Measurements from ENCODE around the gene C2CD4D. TPM values are rescaled to one million over a fixed set of nuclear protein-coding genes. Genes with fewer than 3 reads are reported as not detected.

The C2CD4D gene
- total RNA-seq, 2 experiments from 2014 or later: 1.3 to 1.6 TPM

GRCh38 chr1:151871284-151872030 is 31.8 kb upstream of the C2CD4D start:
- peaks cover 22% of the 10 kb centered on the region for H3K4me1 Mint-ChIP-seq (ENCODE audit: low read depth)
- ChIA-PET CTCF (interaction anchor here (0.9 kb wide), 2 partner anchors 27 to 33 kb away, joined by 3 read pairs; no protein-coding TSS in a partner anchor), POLR2A (no interaction called here)
- H3K27ac Mint-ChIP-seq: no peak overlapping the region
- ATAC-seq (no peak), DNase-seq (no peak)
- peaks cover 16% of the 10 kb centered on the region for H3K36me3 Mint-ChIP-seq (ENCODE audit: low read depth)
- H3K27me3 Mint-ChIP-seq: no peaks in the 10 kb centered on the region
- TF ChIP-seq CTCF (IDR thresholded peaks at IDR 0.05): no peak
- H3K4me3 Mint-ChIP-seq: no peak overlapping the region
- no peaks in the 10 kb centered on the region for H3K9me3 Mint-ChIP-seq
- intact Hi-C loops (cut with micrococcal nuclease): no loop called here

DNA sequence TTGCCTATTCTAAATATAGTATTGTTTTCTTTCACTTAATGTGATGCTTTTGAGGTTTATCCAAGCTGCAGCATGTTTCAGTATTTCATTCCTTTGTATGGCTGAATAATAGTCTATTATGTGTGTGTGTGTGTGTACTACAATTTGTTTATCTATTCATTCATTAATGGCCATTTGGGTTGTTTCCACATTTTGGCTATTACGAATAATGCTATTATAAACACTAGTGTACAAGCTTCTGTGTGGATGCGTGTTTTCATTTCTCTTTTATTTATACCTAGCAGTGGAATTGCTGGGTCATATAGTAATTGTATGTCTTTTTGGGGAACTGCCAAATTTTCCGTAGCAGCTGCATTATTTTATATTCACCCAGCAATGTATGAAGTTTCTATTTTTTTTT is 28.9 kb upstream of the C2CD4D start:
- no peak overlapping the region for H3K4me3 Mint-ChIP-seq
- H3K4me1 Mint-ChIP-seq (ENCODE audit: low read depth): peaks cover 9% of the 10 kb centered on the region
- TF ChIP-seq CTCF (IDR thresholded peaks at IDR 0.05): no peak
- H3K27me3 Mint-ChIP-seq: no peaks in the 10 kb centered on the region
- H3K36me3 Mint-ChIP-seq (ENCODE audit: low read depth): no peaks in the 10 kb centered on the region
- ChIA-PET CTCF (no interaction called here), POLR2A (no interaction called here)
- H3K9me3 Mint-ChIP-seq: no peaks in the 10 kb centered on the region
- DNase-seq: no peak
- intact Hi-C loops (cut with micrococcal nuclease): no loop called here
- no peak overlapping the region for H3K27ac Mint-ChIP-seq
- ATAC-seq: no peak

GRCh38 chr1:151867765-151868411 is 28.3 kb upstream of the C2CD4D start:
- ATAC-seq (peak; percentile 53), DNase-seq (peak; percentile 18)
- CTCF ChIA-PET: interaction anchor here (0.6 to 0.8 kb wide), 2 partner anchors 14 to 1917 kb away, joined by 3 read pairs; no protein-coding TSS in a partner anchor
- H3K4me1 Mint-ChIP-seq (ENCODE audit: low read depth): peaks cover 9% of the 10 kb centered on the region
- no peaks in the 10 kb centered on the region for H3K27me3 Mint-ChIP-seq
- no peaks in the 10 kb centered on the region for H3K36me3 Mint-ChIP-seq (ENCODE audit: low read depth)
- POLR2A ChIA-PET: no interaction called here
- no peak overlapping the region for H3K27ac Mint-ChIP-seq
- TF ChIP-seq CTCF (IDR thresholded peaks at IDR 0.05): no peak
- intact Hi-C loops (cut with micrococcal nuclease): no loop called here
- H3K9me3 Mint-ChIP-seq: no peaks in the 10 kb centered on the region
- no peak overlapping the region for H3K4me3 Mint-ChIP-seq

- peaks cover 9% of the 10 kb centered on the region for H3K4me1 Mint-ChIP-seq (ENCODE audit: low read depth)
- intact Hi-C loops (cut with micrococcal nuclease): no loop called here
- no peak overlapping the region for H3K4me3 Mint-ChIP-seq
- no peaks in the 10 kb centered on the region for H3K27me3 Mint-ChIP-seq
- POLR2A ChIA-PET: no interaction called here
- no peak for ATAC-seq
- H3K36me3 Mint-ChIP-seq (ENCODE audit: low read depth): no peaks in the 10 kb centered on the region
- CTCF ChIA-PET: interaction anchor here (0.6 to 0.8 kb wide), 2 partner anchors 14 to 1918 kb away, joined by 3 read pairs; no protein-coding TSS in a partner anchor
- H3K9me3 Mint-ChIP-seq: no peaks in the 10 kb centered on the region
- TF ChIP-seq CTCF (IDR thresholded peaks at IDR 0.05): no peak
- no peak for DNase-seq
- no peak overlapping the region for H3K27ac Mint-ChIP-seq
Observed at GRCh38 chr1:151867321-151867720, 27.7 kb upstream of the C2CD4D start.

DNA sequence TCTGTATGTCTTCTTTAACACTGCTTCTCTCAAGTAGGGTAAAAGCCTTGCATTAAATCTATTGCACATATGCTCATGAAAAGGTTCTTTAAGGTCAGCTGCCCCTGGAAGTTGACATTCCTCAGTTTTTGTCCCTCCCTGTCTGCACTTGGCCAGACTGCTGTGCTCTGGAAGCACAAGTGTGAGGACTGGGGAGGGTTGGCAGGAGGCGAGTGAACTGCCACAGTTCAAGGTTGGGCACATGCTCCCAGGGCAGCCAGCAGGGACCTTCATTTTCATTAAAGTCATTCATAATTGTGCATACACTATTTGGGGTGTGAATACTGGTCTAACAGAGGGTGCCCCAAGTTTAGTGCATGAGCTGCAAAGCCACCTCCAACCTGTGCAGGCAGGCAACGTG is 24.8 kb upstream of the C2CD4D start:
- H3K4me1 Mint-ChIP-seq (ENCODE audit: low read depth): peaks cover 9% of the 10 kb centered on the region
- ChIA-PET CTCF (interaction anchor here (0.9 to 1.2 kb wide), 3 partner anchors 17 to 38 kb away, joined by 3 read pairs; no protein-coding TSS in a partner anchor), POLR2A (interaction anchor here (0.8 kb wide), 1 partner anchor 12 kb away, joined by 4 read pairs; no protein-coding TSS in a partner anchor)

More for the DNA sequence above, 24.8 kb upstream of the C2CD4D start:
- TF ChIP-seq CTCF (IDR thresholded peaks at IDR 0.05): no peak
- no peak for DNase-seq
- no peak for ATAC-seq
- Mint-ChIP-seq H3K4me3 (no peak overlapping the region), H3K27me3 (no peaks in the 10 kb centered on the region), H3K9me3 (no peaks in the 10 kb centered on the region), H3K36me3 (ENCODE audit: low read depth) (no peaks in the 10 kb centered on the region), H3K27ac (no peak overlapping the region)
- intact Hi-C loops (cut with micrococcal nuclease): no loop called here
